Ishikawa (cell line): ENCODE measurements around the gene ADAM19.

Experiments
- CEBPB ChIP-seq: IDR thresholded peaks from 2 replicates; pipeline ENCODE4 v1.6.1; 2012
- RAD21 ChIP-seq: IDR thresholded peaks from 2 replicates; pipeline ENCODE4 v1.6.1; 2012; ENCODE audit warnings: low read depth

ADAM19 gene

GRCh38 chr5:157431544-157432200, 143.9 kb downstream of the ADAM19 start:
- TF ChIP-seq CEBPB, result no peak
- peak; percentile 65 for TF ChIP-seq RAD21
